ENCODE results near the gene TMC6. TPM values are rescaled to one million over a fixed set of nuclear protein-coding genes. Genes with fewer than 3 reads are reported as not detected.

The TMC6 gene
- total RNA-seq, 1 donor from 2014 or later, result 94.4 TPM

DNA sequence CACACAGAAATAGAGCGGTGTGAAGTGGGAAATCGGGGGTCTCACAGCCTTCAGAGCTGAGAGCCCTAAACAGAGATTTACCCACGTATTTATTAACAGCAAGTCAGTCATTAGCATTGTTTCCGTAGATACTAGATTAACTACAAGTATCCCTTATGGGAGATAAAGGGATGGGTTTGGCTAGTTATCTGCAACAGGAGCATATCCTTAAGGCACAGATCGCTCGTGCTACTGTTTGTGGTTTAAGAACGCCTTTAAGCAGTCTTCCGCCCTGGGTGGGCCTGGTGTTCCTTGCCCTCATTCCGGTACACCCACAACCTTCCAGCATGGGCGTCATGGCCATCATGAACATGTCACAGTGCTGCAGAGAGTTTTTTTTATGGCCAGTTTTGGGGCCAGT, 27.0 kb downstream of the TMC6 start:
- Mint-ChIP-seq H3K27ac (no peak overlapping the region), H3K4me1 (ENCODE audit: unreplicated experiment) (no peaks in the 10 kb centered on the region), H3K27me3 (no peaks in the 10 kb centered on the region), H3K36me3 (peaks cover 32% of the 10 kb centered on the region), H3K9me3 (no peaks in the 10 kb centered on the region), H3K4me3 (no peak overlapping the region)
- no peak for DNase-seq (ENCODE audit: extremely low spot score, unreplicated experiment)
- no peak for TF ChIP-seq CTCF (conservative IDR thresholded peaks at IDR 0.05)

GRCh38 chr17:78101112-78101511, 27.4 kb downstream of the TMC6 start:
- no peak for DNase-seq (ENCODE audit: extremely low spot score, unreplicated experiment)
- Mint-ChIP-seq H3K9me3 (no peaks in the 10 kb centered on the region), H3K27me3 (no peaks in the 10 kb centered on the region), H3K36me3 (peaks cover 32% of the 10 kb centered on the region), H3K4me3 (no peak overlapping the region), H3K27ac (no peak overlapping the region), H3K4me1 (ENCODE audit: unreplicated experiment) (no peaks in the 10 kb centered on the region)
- TF ChIP-seq CTCF (conservative IDR thresholded peaks at IDR 0.05), result no peak

GRCh38 chr17:78096093-78096492, 32.5 kb downstream of the TMC6 start:
- H3K27ac Mint-ChIP-seq, result no peak overlapping the region
- no peaks in the 10 kb centered on the region for H3K9me3 Mint-ChIP-seq
- no peak for DNase-seq (ENCODE audit: extremely low spot score, unreplicated experiment)
- no peak for TF ChIP-seq CTCF (conservative IDR thresholded peaks at IDR 0.05)
- peaks cover 42% of the 10 kb centered on the region for H3K36me3 Mint-ChIP-seq
- no peaks in the 10 kb centered on the region for H3K4me1 Mint-ChIP-seq (ENCODE audit: unreplicated experiment)
- H3K4me3 Mint-ChIP-seq, result no peak overlapping the region
- H3K27me3 Mint-ChIP-seq, result no peaks in the 10 kb centered on the region

GRCh38 chr17:78095035-78095434, 33.5 kb downstream of the TMC6 start:
- Mint-ChIP-seq H3K9me3 (no peaks in the 10 kb centered on the region), H3K4me1 (ENCODE audit: unreplicated experiment) (no peaks in the 10 kb centered on the region), H3K27me3 (no peaks in the 10 kb centered on the region), H3K36me3 (peaks cover 37% of the 10 kb centered on the region), H3K4me3 (no peak overlapping the region), H3K27ac (no peak overlapping the region)
- TF ChIP-seq CTCF (conservative IDR thresholded peaks at IDR 0.05), result no peak
- DNase-seq (ENCODE audit: extremely low spot score, unreplicated experiment), result no peak

DNA sequence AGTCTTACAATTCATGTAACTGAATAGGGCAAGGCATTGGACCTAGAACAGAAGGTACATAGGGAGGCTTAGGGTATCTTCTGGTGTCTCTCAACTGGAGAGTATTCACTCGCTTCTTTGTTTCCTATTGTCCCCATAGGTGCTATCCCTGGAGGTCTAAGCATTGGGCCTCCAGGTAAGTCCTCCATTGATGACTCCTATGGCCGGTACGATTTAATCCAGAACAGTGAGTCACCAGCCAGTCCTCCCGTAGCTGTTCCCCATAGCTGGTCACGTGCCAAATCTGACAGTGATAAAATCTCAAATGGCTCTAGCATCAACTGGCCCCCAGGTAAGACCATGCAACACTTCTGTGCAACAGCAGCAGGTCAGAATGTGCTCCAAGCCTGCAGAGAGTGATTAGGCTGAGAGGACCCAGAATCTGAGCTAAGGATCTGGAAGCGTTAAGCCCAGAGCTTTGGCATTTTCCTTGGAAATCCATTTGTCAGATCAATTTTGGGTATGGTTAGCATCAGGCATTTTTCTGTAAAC, 35.7 kb downstream of the TMC6 start:
- Mint-ChIP-seq H3K9me3 (no peaks in the 10 kb centered on the region), H3K4me3 (no peak overlapping the region), H3K36me3 (peaks cover 24% of the 10 kb centered on the region), H3K27ac (no peak overlapping the region), H3K27me3 (no peaks in the 10 kb centered on the region), H3K4me1 (ENCODE audit: unreplicated experiment) (no peaks in the 10 kb centered on the region)
- TF ChIP-seq CTCF (conservative IDR thresholded peaks at IDR 0.05), result no peak
- DNase-seq (ENCODE audit: extremely low spot score, unreplicated experiment), result no peak
